ENCODE results near the gene SC5D. TPM values are rescaled to one million over a fixed set of nuclear protein-coding genes. Genes with fewer than 3 reads are reported as not detected.

Gene SC5D
- polyA plus RNA-seq, 2 of the 4 experiments (the other 2 are of a cell fraction) = 18.1 to 28.1 TPM

- Histone ChIP-seq H3K4me2 (no peak overlapping the region), H3K4me3 (no peak overlapping the region), H3K4me1 (no peaks in the 10 kb centered on the region), H3K9me3 (no peaks in the 10 kb centered on the region), H3K27ac (no peak overlapping the region)
- ATAC-seq (no peak; a peak in 1 of 6 replicates), FAIRE-seq (no peak), DNase-seq (ENCODE audit: low read depth in 1 of 2, low spot score in 1 of 2) (no peak)
- 70% methylated on average over 4 of the region's 23 CpGs for WGBS (ENCODE audit: missing lambda C conversion rate)
- CTCF ChIA-PET = interaction anchor here (0.8 to 1.6 kb wide), 4 partner anchors 11 to 346 kb away, joined by 3 to 9 read pairs (median 3); no protein-coding TSS in a partner anchor
- no peak for TF ChIP-seq RFX5 (IDR thresholded peaks at IDR 0.05)
- TF ChIP-seq TP53 (CRISPR knock-in tag; IDR thresholded peaks at IDR 0.05) = no peak
- no peak for TF ChIP-seq HOXA7 (CRISPR knock-in tag; IDR thresholded peaks at IDR 0.05)
- no peak for TF ChIP-seq CEBPB (IDR thresholded peaks at IDR 0.05)
- no peak for TF ChIP-seq RARB (CRISPR knock-in tag; IDR thresholded peaks at IDR 0.05)
- TF ChIP-seq RCOR1 (IDR thresholded peaks at IDR 0.05; ENCODE audit: low read depth, low read length) = no peak
- TF ChIP-seq, protein P1, sequence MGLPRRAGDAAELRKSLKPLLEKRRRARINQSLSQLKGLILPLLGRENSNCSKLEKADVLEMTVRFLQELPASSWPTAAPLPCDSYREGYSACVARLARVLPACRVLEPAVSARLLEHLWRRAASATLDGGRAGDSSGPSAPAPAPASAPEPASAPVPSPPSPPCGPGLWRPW (IDR thresholded peaks at IDR 0.05) = no peak
- TF ChIP-seq KDM1A (IDR thresholded peaks at IDR 0.05; ENCODE audit: low read depth) = no peak
- TF ChIP-seq CBX8 (IDR thresholded peaks at IDR 0.05) = no peak
- TF ChIP-seq CBX2 (IDR thresholded peaks at IDR 0.05; ENCODE audit: borderline replicate concordance, low read depth) = no peak
- no peak for TF ChIP-seq JUN (IDR thresholded peaks at IDR 0.05)
- TF ChIP-seq EHMT2 (IDR thresholded peaks at IDR 0.05; ENCODE audit: low read depth) = no peak
- no peak for TF ChIP-seq ZFP36 (IDR thresholded peaks at IDR 0.05; ENCODE audit: borderline replicate concordance, partially characterized antibody)
- no peak for TF ChIP-seq E2F6 (IDR thresholded peaks at IDR 0.05; ENCODE audit: borderline replicate concordance, low read depth)
- TF ChIP-seq, protein P2, sequence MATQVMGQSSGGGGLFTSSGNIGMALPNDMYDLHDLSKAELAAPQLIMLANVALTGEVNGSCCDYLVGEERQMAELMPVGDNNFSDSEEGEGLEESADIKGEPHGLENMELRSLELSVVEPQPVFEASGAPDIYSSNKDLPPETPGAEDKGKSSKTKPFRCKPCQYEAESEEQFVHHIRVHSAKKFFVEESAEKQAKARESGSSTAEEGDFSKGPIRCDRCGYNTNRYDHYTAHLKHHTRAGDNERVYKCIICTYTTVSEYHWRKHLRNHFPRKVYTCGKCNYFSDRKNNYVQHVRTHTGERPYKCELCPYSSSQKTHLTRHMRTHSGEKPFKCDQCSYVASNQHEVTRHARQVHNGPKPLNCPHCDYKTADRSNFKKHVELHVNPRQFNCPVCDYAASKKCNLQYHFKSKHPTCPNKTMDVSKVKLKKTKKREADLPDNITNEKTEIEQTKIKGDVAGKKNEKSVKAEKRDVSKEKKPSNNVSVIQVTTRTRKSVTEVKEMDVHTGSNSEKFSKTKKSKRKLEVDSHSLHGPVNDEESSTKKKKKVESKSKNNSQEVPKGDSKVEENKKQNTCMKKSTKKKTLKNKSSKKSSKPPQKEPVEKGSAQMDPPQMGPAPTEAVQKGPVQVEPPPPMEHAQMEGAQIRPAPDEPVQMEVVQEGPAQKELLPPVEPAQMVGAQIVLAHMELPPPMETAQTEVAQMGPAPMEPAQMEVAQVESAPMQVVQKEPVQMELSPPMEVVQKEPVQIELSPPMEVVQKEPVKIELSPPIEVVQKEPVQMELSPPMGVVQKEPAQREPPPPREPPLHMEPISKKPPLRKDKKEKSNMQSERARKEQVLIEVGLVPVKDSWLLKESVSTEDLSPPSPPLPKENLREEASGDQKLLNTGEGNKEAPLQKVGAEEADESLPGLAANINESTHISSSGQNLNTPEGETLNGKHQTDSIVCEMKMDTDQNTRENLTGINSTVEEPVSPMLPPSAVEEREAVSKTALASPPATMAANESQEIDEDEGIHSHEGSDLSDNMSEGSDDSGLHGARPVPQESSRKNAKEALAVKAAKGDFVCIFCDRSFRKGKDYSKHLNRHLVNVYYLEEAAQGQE (IDR thresholded peaks at IDR 0.05) = no peak
- no peak for TF ChIP-seq HEYL (CRISPR knock-in tag; IDR thresholded peaks at IDR 0.05)
- no peak for TF ChIP-seq KDM5A (IDR thresholded peaks at IDR 0.05)
- TF ChIP-seq MAZ (IDR thresholded peaks at IDR 0.05; ENCODE audit: borderline replicate concordance, low read depth, low read length) = no peak
- no peak for TF ChIP-seq HMGXB4 (CRISPR knock-in tag; IDR thresholded peaks at IDR 0.05; ENCODE audit: borderline replicate concordance)
- POLR2A ChIA-PET = no interaction called here
Measured at GRCh38 chr11:121246021-121246768, 46.4 kb upstream of the SC5D start.

- CTCF ChIA-PET = interaction anchor here (0.8 to 1.6 kb wide), 3 partner anchors 12 to 345 kb away, joined by 3 to 9 read pairs (median 3); no protein-coding TSS in a partner anchor
- no peak for FAIRE-seq
- TF ChIP-seq CEBPB (IDR thresholded peaks at IDR 0.05) (no peak), MAFK (IDR thresholded peaks at IDR 0.05; ENCODE audit: partially characterized antibody) (no peak), MAX (IDR thresholded peaks at IDR 0.05) (no peak), RCOR1 (IDR thresholded peaks at IDR 0.05; ENCODE audit: low read depth, low read length) (no peak), SREBF2 (IDR thresholded peaks at IDR 0.05) (no peak), HOXB5 (CRISPR knock-in tag; IDR thresholded peaks at IDR 0.05) (no peak)
- TF ChIP-seq, protein P2 (IDR thresholded peaks at IDR 0.05) = no peak
- TF ChIP-seq, protein P3, sequence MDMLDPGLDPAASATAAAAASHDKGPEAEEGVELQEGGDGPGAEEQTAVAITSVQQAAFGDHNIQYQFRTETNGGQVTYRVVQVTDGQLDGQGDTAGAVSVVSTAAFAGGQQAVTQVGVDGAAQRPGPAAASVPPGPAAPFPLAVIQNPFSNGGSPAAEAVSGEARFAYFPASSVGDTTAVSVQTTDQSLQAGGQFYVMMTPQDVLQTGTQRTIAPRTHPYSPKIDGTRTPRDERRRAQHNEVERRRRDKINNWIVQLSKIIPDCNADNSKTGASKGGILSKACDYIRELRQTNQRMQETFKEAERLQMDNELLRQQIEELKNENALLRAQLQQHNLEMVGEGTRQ (IDR thresholded peaks at IDR 0.05) = no peak
- TF ChIP-seq, protein P4, sequence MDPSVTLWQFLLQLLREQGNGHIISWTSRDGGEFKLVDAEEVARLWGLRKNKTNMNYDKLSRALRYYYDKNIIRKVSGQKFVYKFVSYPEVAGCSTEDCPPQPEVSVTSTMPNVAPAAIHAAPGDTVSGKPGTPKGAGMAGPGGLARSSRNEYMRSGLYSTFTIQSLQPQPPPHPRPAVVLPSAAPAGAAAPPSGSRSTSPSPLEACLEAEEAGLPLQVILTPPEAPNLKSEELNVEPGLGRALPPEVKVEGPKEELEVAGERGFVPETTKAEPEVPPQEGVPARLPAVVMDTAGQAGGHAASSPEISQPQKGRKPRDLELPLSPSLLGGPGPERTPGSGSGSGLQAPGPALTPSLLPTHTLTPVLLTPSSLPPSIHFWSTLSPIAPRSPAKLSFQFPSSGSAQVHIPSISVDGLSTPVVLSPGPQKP (IDR thresholded peaks at IDR 0.05; ENCODE audit: low read depth, low read length) = no peak
Measured at GRCh38 chr11:121246769-121247035, 45.9 kb upstream of the SC5D start.

More at GRCh38 chr11:121246769-121247035, 45.9 kb upstream of the SC5D start:
- H3K4me1 ChIP-seq = no peaks in the 10 kb centered on the region
- WGBS (ENCODE audit: missing lambda C conversion rate) = 19% methylated on average over 3 of the region's 3 CpGs
- H3K4me2 ChIP-seq = no peak overlapping the region
- no peak overlapping the region for H3K27ac ChIP-seq
- ATAC-seq = no peak
- POLR2A ChIA-PET = no interaction called here
- DNase-seq (ENCODE audit: low read depth in 1 of 2, low spot score in 1 of 2) = no peak
- no peak overlapping the region for H3K4me3 ChIP-seq
- no peaks in the 10 kb centered on the region for H3K9me3 ChIP-seq
